Hepatocyte (in vitro differentiated cells): ENCODE measurements around the gene PDGFD. TPM values are rescaled to one million over a fixed set of nuclear protein-coding genes. Genes with fewer than 3 reads are reported as not detected.

Experiments used
- DNase-seq: peaks from one replicate; pipeline ENCODE4 v3.0.0-alpha.2; 2016; ENCODE audit warnings: low spot score
- H2AFZ ChIP-seq: fragments of 200-600 bp; sonication (generic); 2 replicates; pipeline ENCODE4 v1.6.0; 2016; ENCODE audit warnings: antibody characterized with exemption, mild to moderate bottlenecking
- H3K27ac ChIP-seq: fragments of 200-600 bp; sonication (generic); 2 replicates; pipeline ENCODE4 v1.5.1; 2016; ENCODE audit warnings: mild to moderate bottlenecking
- H3K27me3 ChIP-seq: fragments of 200-600 bp; sonication (generic); 2 replicates; pipeline ENCODE4 v1.6.1; 2016
- H3K36me3 ChIP-seq: fragments of 200-600 bp; sonication (generic); replicated peaks from 2 replicates; pipeline ENCODE4 v1.5.1; 2016; ENCODE audit warnings: low read depth; ENCODE audit not compliant: insufficient read depth
- H3K4me1 ChIP-seq: fragments of 200-600 bp; sonication (generic); 2 replicates; pipeline ENCODE4 v1.5.1; 2016; ENCODE audit warnings: mild to moderate bottlenecking, moderate library complexity; ENCODE audit not compliant: insufficient read depth
- H3K4me2 ChIP-seq: fragments of 200-600 bp; sonication (generic); 2 replicates; pipeline ENCODE4 v1.6.0; 2016
- H3K4me3 ChIP-seq: fragments of 200-600 bp; sonication (generic); 2 replicates; pipeline ENCODE4 v1.5.1; 2016; ENCODE audit warnings: mild to moderate bottlenecking
- H3K79me2 ChIP-seq: fragments of 200-600 bp; sonication (generic); 2 replicates; pipeline ENCODE4 v1.6.0; 2017; ENCODE audit warnings: mild to moderate bottlenecking
- H3K9me2 ChIP-seq: fragments of 200-600 bp; sonication (generic); replicated peaks from 2 replicates; pipeline ENCODE4 v1.6.0; 2017; ENCODE audit warnings: mild to moderate bottlenecking; ENCODE audit not compliant: insufficient read depth
- H3K9me3 ChIP-seq: fragments of 200-600 bp; sonication (generic); 2 replicates; pipeline ENCODE4 v1.5.1; 2016; ENCODE audit warnings: low read depth, mild to moderate bottlenecking
- H4K20me1 ChIP-seq: fragments of 200-600 bp; sonication (generic); 2 replicates; pipeline ENCODE4 v1.6.0; 2016; ENCODE audit warnings: mild to moderate bottlenecking; ENCODE audit not compliant: insufficient read depth, poor library complexity, severe bottlenecking
- EZH2 ChIP-seq: fragments of 200-600 bp; sonication (generic); IDR thresholded peaks from 2 replicates; pipeline ENCODE4 v1.6.1; 2016; ENCODE audit warnings: antibody characterized with exemption, mild to moderate bottlenecking, borderline replicate concordance
- EZH2phosphoT487 ChIP-seq: fragments of 200-600 bp; sonication (generic); IDR thresholded peaks from one replicate; pipeline ENCODE4 v1.6.1; 2018; ENCODE audit warnings: antibody characterized with exemption, mild to moderate bottlenecking, low read depth, moderate library complexity; ENCODE audit not compliant: unreplicated experiment, severe bottlenecking
- WGBS: methylation state at CpG from one replicate; pipeline ENCODE4 v1.1.6; 2016; ENCODE audit warnings: low lambda C conversion rate; ENCODE audit errors: missing lambda C conversion rate; 5-methylcytosine and 5-hydroxymethylcytosine counted together
- polyA plus RNA-seq: library from polyadenylated mRNA; unstranded; fragments of >200 nt; fragmentation: Nextera tagmentation; extraction: Ambion mirVana; gene quantifications from 2 replicates; pipeline ENCODE4 v1.2.1, GENCODE V29; 2016
- total RNA-seq: library from RNA; depleted of rRNA; stranded (reverse); fragments of >200 nt; gene quantifications from 2 replicates; pipeline ENCODE4 v1.2.3, GENCODE V29; 2014
- TF ChIP-seq, protein P1 (sequence below): fragments of 200-600 bp; sonication (generic); IDR thresholded peaks from 2 replicates; pipeline ENCODE4 v1.5.1; 2016; ENCODE audit warnings: antibody characterized with exemption, mild to moderate bottlenecking; ENCODE audit not compliant: poor library complexity

PDGFD gene
- total and polyA plus RNA-seq, 2 experiments from 2014 or later: 17.3 to 29.6 TPM

DNA sequence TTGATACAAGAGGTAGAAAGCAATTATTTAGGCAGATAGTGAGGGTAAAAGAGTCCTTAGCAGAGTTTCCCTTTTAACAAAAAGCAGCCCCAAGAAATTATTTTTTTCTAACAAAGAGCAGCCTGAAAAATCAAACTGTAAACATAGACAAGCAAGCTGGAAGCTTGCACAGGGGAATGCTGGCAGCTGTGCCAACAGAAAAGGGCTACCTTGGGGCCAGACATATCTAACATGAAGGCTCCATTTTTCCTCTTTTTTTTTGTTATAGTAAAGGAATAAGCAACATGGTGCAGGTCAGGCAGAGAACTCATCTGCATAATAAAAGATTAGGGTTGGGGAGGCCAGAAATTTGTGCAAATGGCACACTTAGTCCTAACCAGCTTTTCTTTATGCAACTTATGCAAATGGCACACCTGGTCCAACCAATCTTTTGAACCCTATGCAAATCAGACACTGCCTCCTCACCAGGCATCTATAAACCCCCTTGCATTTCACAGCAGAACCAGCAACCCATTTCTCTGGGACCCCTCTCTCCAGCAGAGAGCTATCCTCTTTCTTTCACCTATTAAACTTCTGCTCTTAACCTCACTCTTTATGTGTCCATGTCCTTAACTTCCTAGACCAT, 41.8 kb downstream of the PDGFD start:
- no peak for DNase-seq
- H3K9me2 ChIP-seq: no peaks in the 10 kb centered on the region

DNA sequence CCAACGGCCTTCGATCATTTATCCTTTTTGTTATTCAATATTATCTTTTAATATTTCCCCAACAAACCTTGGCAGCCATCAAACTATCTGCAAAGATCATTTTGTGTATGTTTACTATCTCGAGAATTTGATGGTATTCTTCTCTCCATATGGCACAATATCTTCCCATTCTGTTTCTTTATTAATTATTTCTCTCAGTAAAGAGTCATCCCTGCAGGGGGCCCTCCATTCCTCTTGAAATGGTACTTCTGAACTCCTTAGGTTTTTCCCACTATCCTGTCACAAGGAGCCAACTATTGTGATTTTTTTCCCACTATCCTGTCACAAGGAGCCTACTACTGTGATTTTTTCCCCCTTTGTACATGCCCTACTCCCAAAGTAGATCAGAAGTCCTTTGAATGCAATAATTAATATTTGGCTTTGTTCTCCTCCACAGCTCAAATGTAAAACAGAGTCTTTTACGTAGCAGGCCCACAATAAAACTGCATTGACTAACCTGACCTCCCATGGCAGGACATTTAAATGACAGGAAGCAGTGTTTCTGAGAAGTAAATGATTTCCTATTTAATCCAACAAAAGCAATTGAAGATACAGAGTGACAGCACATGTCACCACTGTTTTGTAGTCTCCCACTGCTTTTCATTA, 43.3 kb downstream of the PDGFD start:
- TF ChIP-seq, protein P1, sequence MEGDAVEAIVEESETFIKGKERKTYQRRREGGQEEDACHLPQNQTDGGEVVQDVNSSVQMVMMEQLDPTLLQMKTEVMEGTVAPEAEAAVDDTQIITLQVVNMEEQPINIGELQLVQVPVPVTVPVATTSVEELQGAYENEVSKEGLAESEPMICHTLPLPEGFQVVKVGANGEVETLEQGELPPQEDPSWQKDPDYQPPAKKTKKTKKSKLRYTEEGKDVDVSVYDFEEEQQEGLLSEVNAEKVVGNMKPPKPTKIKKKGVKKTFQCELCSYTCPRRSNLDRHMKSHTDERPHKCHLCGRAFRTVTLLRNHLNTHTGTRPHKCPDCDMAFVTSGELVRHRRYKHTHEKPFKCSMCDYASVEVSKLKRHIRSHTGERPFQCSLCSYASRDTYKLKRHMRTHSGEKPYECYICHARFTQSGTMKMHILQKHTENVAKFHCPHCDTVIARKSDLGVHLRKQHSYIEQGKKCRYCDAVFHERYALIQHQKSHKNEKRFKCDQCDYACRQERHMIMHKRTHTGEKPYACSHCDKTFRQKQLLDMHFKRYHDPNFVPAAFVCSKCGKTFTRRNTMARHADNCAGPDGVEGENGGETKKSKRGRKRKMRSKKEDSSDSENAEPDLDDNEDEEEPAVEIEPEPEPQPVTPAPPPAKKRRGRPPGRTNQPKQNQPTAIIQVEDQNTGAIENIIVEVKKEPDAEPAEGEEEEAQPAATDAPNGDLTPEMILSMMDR: no peak
- TF ChIP-seq EZH2phosphoT487: no peak
- no peak for TF ChIP-seq EZH2
- Histone ChIP-seq H3K4me2 (no peak overlapping the region), H3K9me2 (no peaks in the 10 kb centered on the region), H2AFZ (no peak overlapping the region), H3K4me1 (no peaks in the 10 kb centered on the region), H3K36me3 (no peaks in the 10 kb centered on the region), H3K9me3 (no peaks in the 10 kb centered on the region), H3K4me3 (no peak overlapping the region), H3K27ac (no peak overlapping the region), H3K79me2 (no peaks in the 10 kb centered on the region), H4K20me1 (no peaks in the 10 kb centered on the region), H3K27me3 (no peaks in the 10 kb centered on the region)
- WGBS: 77% methylated on average over 4 of the region's 4 CpGs
- DNase-seq: peak; percentile 6

More for the DNA sequence above, 41.8 kb downstream of the PDGFD start:
- Histone ChIP-seq H3K36me3 (no peaks in the 10 kb centered on the region), H3K4me3 (no peak overlapping the region), H3K79me2 (no peaks in the 10 kb centered on the region), H4K20me1 (no peaks in the 10 kb centered on the region), H2AFZ (no peak overlapping the region), H3K27me3 (no peaks in the 10 kb centered on the region), H3K27ac (no peak overlapping the region), H3K9me3 (no peaks in the 10 kb centered on the region), H3K4me1 (no peaks in the 10 kb centered on the region), H3K4me2 (no peak overlapping the region)
- TF ChIP-seq, protein P1: no peak
- no peak for TF ChIP-seq EZH2
- no peak for TF ChIP-seq EZH2phosphoT487

DNA sequence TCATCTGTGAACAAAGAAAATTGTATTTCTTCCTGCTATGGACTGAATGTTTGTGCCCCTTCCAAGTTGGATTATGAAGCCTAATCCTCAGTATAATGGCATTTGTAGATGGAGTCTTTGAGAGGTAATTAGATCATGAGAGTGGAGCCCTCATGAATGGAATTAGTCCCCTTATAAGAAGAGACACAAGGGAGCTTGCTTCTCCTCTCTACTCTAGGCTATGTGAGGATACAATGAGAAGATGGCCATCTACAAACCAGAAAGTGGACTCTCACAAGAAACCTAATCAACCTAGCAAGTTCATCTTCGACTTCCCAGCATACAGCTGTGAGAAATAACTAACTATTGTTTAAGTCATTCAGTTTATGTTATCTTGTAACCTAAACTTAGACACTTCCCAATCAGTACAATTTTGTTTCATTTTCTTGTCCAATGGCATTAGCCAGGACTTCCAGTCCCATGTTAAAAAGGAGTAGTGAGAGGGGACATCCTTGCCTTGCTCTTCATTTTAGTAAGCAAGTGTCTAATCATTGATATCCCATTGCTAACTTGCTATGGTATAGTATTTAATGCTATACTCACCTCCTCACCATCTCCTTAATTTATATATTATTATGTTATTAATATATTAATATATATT, 45.7 kb downstream of the PDGFD start:
- TF ChIP-seq EZH2phosphoT487: no peak
- TF ChIP-seq EZH2: no peak
- TF ChIP-seq, protein P1: no peak
- H3K4me2 ChIP-seq: no peak overlapping the region
- 100% methylated on average over 1 of the region's 1 CpG for WGBS
- no peaks in the 10 kb centered on the region for H3K4me1 ChIP-seq
- no peak overlapping the region for H3K27ac ChIP-seq
- no peak for DNase-seq
- no peaks in the 10 kb centered on the region for H3K79me2 ChIP-seq
- H3K27me3 ChIP-seq: no peaks in the 10 kb centered on the region
- no peaks in the 10 kb centered on the region for H3K36me3 ChIP-seq
- no peaks in the 10 kb centered on the region for H3K9me3 ChIP-seq
- no peak overlapping the region for H2AFZ ChIP-seq
- H3K4me3 ChIP-seq: no peak overlapping the region
- H3K9me2 ChIP-seq: no peaks in the 10 kb centered on the region
- no peaks in the 10 kb centered on the region for H4K20me1 ChIP-seq
